Measurements from ENCODE around the gene P2RX6. TPM values are rescaled to one million over a fixed set of nuclear protein-coding genes. Genes with fewer than 3 reads are reported as not detected.
A peak's percentile ranks its signal among the peaks of the same experiment; 100 is the strongest.

P2RX6 gene
- polyA plus RNA-seq, 1 of the 3 experiments (the other 2 are of a cell fraction): 7.1 TPM

- Histone ChIP-seq H3K4me2 (peak overlapping the region; percentile 95), H3K27ac (ENCODE audit: low read depth in 2 of 2, low read length in 1 of 2) (peak overlapping the region; percentile 58 to 97), H3K4me3 (ENCODE audit: low read depth in 2 of 2, low read length in 1 of 2) (peak overlapping the region; percentile 76 to 78), H3K9me2 (no peaks in the 10 kb centered on the region), H3K27me3 (ENCODE audit: insufficient read depth) (no peaks in the 10 kb centered on the region), H4K20me1 (ENCODE audit: insufficient read depth) (no peaks in the 10 kb centered on the region), H3K79me2 (ENCODE audit: insufficient read depth) (peaks cover 7% of the 10 kb centered on the region; the same call in 1 of the 2 replicates), H3K9ac (peak overlapping the region; percentile 82), H3K4me1 (ENCODE audit: control insufficient read depth in 1 of 2, insufficient read depth in 2 of 2, low read depth in 1 of 2, low read length in 1 of 2) (peaks cover 15 to 45% of the 10 kb centered on the region in 2 experiments; a peak in 3 of 4 replicates), H3K36me3 (replicated peaks in 1 of 2; ENCODE audit: control insufficient read depth in 1 of 2, insufficient read depth in 2 of 2, low read length in 1 of 2) (no peaks in the 10 kb centered on the region), H3F3A (replicated peaks; ENCODE audit: insufficient read depth) (peaks cover 5% of the 10 kb centered on the region), H3K9me3 (no peaks in the 10 kb centered on the region), H2AFZ (ENCODE audit: low read depth) (peak overlapping the region; percentile 92)
- ChIA-PET POLR2A (interaction anchor here (4.0 kb wide), 1 partner anchor 11 kb away, joined by 34 read pairs; the partner anchor contains the start of gene THAP7), CTCF (interaction anchor here (0.9 to 2.1 kb wide), 5 partner anchors 11 to 209 kb away, joined by 3 to 9 read pairs (median 3); partner anchors contain the start of gene THAP7)
- TF ChIP-seq REST (IDR thresholded peaks at IDR 0.05; ENCODE audit: low read depth, low read length) (peak; percentile 62; the same call in 1 of the 2 replicates), MAX (IDR thresholded peaks at IDR 0.05; ENCODE audit: low read depth) (no peak), POLR2AphosphoS5 (IDR thresholded peaks at IDR 0.05; ENCODE audit: low read depth, low read length) (0 out of 2 replicates have a peak, but pooled peaks have one; percentile 67)
- DNase-seq: no peak
- 22% methylated on average over 16 of the region's 24 CpGs for WGBS (ENCODE audit: low lambda C conversion rate)
These were observed 1.2 kb upstream of the P2RX6 start for GRCh38 chr22:21013657-21014201.

- H4K20me1 ChIP-seq (ENCODE audit: insufficient read depth): no peaks in the 10 kb centered on the region
- no peaks in the 10 kb centered on the region for H3K36me3 ChIP-seq (replicated peaks in 1 of 2; ENCODE audit: control insufficient read depth in 1 of 2, insufficient read depth in 2 of 2, low read length in 1 of 2)
- peak overlapping the region; percentile 82 for H3K9ac ChIP-seq
- no peaks in the 10 kb centered on the region for H3K9me3 ChIP-seq
- POLR2A ChIA-PET: interaction anchor here (1.1 to 4.0 kb wide), 8 partner anchors 11 to 129 kb away, joined by 3 to 34 read pairs (median 6); partner anchors contain the start of genes LRRC74B, LZTR1 and THAP7
- peaks cover 5% of the 10 kb centered on the region for H3F3A ChIP-seq (replicated peaks; ENCODE audit: insufficient read depth)
- CTCF ChIA-PET: interaction anchor here (0.9 to 1.6 kb wide), 4 partner anchors 88 to 209 kb away, joined by 3 to 5 read pairs (median 3); no protein-coding TSS in a partner anchor
- peaks cover 15 to 45% of the 10 kb centered on the region in 2 experiments; a peak in 3 of 4 replicates for H3K4me1 ChIP-seq (ENCODE audit: control insufficient read depth in 1 of 2, insufficient read depth in 2 of 2, low read depth in 1 of 2, low read length in 1 of 2)
- WGBS (ENCODE audit: low lambda C conversion rate): 2% methylated on average over 8 of the region's 40 CpGs
- H2AFZ ChIP-seq (ENCODE audit: low read depth): peak overlapping the region; percentile 92
- H3K9me2 ChIP-seq: no peaks in the 10 kb centered on the region
- peaks cover 7% of the 10 kb centered on the region; the same call in 1 of the 2 replicates for H3K79me2 ChIP-seq (ENCODE audit: insufficient read depth)
- H3K27ac ChIP-seq (ENCODE audit: low read depth in 2 of 2, low read length in 1 of 2): peak overlapping the region; percentile 71 to 97
- TF ChIP-seq SMC3 (IDR thresholded peaks at IDR 0.05; ENCODE audit: low read depth, low read length): no peak
- TF ChIP-seq FOXJ3 (CRISPR knock-in tag; IDR thresholded peaks at IDR 0.05): no peak
- no peak for TF ChIP-seq TEAD4 (IDR thresholded peaks at IDR 0.05; ENCODE audit: borderline replicate concordance, insufficient read depth)
- TF ChIP-seq MAX (IDR thresholded peaks at IDR 0.05; ENCODE audit: low read depth): peak; percentile 58; the same call in 1 of the 2 replicates
- no peak for TF ChIP-seq TCF12 (IDR thresholded peaks at IDR 0.05)
- no peak for TF ChIP-seq CHD2 (IDR thresholded peaks at IDR 0.05; ENCODE audit: low read length, partially characterized antibody)
- TF ChIP-seq RAD21 (IDR thresholded peaks at IDR 0.05; ENCODE audit: low read length): no peak; the same call in 1 of the 2 replicates
- TF ChIP-seq YY1 (IDR thresholded peaks at IDR 0.05; ENCODE audit: low read depth): no peak
- TF ChIP-seq RCOR1 (IDR thresholded peaks at IDR 0.05; ENCODE audit: low read length): no peak
- TF ChIP-seq EP300 (IDR thresholded peaks at IDR 0.05; ENCODE audit: borderline replicate concordance in 1 of 2, low read depth in 1 of 2, low read length in 1 of 2): peak in 1 of 2 experiments; percentile 42; a peak in 1 of 4 replicates
- peak; percentile 68 for TF ChIP-seq RFX5 (IDR thresholded peaks at IDR 0.05; ENCODE audit: low read length)
- TF ChIP-seq PBX3 (IDR thresholded peaks at IDR 0.05): peak; percentile 90
- TF ChIP-seq MXI1 (IDR thresholded peaks at IDR 0.05; ENCODE audit: low read depth, low read length): peak; percentile 96
- no peak for TF ChIP-seq JUND (IDR thresholded peaks at IDR 0.05)
- DNase-seq: peak; percentile 96
- peak overlapping the region; percentile 95 for H3K4me2 ChIP-seq
- no peaks in the 10 kb centered on the region for H3K27me3 ChIP-seq (ENCODE audit: insufficient read depth)
- peak overlapping the region; percentile 76 to 78 for H3K4me3 ChIP-seq (ENCODE audit: low read depth in 2 of 2, low read length in 1 of 2)
These were observed 701 bp upstream of the P2RX6 start for GRCh38 chr22:21014202-21014725.

Data from SK-N-SH (cell line).